ENCODE data around the gene MORN1.

MORN1 gene

GRCh38 chr1:2404890-2405511 is 13.6 kb upstream of the MORN1 start:
- DNase-seq (ENCODE audit: low read depth), result no peak

DNA sequence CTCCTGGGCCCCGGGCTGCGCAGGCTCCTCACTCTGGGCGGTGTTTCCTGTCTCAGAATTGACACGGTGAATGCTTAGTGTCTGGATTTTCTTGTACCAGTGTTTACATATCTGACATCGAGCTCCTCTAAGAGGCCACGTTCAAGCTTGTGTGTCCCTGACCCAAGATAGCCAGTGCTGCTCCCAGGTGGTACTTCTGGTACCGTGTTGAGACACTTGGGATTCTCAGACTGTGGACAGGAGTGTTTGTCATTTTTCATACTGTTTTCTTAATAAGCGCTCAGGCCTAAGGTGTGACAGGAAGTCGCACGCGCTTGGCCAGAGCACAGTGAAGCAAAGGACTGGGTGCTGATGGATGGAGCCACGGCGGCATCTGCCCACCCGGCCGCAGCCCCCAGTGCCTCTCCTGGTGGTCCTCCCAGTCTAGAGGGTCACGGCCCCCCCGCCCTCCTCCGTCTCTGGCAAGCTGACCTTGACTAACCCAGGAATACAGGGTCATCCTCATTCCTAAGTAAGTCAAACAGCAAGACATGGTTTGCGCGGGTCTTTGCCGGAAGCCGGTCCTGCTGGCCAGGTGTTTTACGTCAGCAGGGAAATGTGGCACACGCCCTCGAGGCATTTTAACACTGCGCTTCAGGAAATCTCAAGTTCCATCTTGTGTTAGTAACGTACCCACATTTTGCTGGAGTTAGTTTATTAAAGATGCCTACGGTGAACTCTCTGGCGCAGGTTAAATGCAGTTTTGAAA is 13.0 kb upstream of the MORN1 start:
- DNase-seq (ENCODE audit: low read depth), result no peak

- no peak for DNase-seq (ENCODE audit: low read depth)
Measured at GRCh38 chr1:2403273-2403672, 11.9 kb upstream of the MORN1 start.

GRCh38 chr1:2402420-2402819 is 11.1 kb upstream of the MORN1 start:
- DNase-seq (ENCODE audit: low read depth), result no peak

- no peak for DNase-seq (ENCODE audit: low read depth)
Measured at GRCh38 chr1:2400950-2401649, 9.7 kb upstream of the MORN1 start.

GRCh38 chr1:2400576-2400909 is 9.2 kb upstream of the MORN1 start:
- DNase-seq (ENCODE audit: low read depth), result no peak

GRCh38 chr1:2399890-2400575 is 8.7 kb upstream of the MORN1 start:
- DNase-seq (ENCODE audit: low read depth), result no peak

- DNase-seq (ENCODE audit: low read depth), result no peak
Measured at GRCh38 chr1:2398871-2399270, 7.5 kb upstream of the MORN1 start.

GRCh38 chr1:2397007-2397679 is 5.8 kb upstream of the MORN1 start:
- no peak for DNase-seq (ENCODE audit: low read depth)

DNA sequence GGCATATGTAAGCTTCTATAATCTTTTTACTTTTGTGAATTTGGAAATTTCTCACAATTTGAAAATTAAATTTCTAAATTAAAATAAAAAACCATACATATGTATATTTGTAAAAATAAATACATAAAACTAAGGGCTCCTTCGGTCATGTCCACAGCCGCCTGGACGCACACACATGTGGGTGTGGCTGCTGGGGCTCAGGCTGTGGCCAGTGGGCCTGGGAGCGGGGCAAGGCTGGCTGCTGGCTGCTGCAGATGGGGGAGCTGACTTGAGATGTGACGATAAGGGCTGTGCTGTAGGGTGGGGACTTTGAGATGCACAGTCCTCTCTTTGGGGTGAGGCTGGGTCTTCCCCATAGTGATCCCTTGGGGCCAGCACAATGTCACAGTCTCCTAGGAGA is 5.1 kb upstream of the MORN1 start:
- DNase-seq (ENCODE audit: low read depth), result no peak

- DNase-seq (ENCODE audit: low read depth), result no peak
Measured at GRCh38 chr1:2396059-2396458, 4.7 kb upstream of the MORN1 start.

- no peak for DNase-seq (ENCODE audit: low read depth)
Measured at GRCh38 chr1:2395245-2395644, 3.9 kb upstream of the MORN1 start.

GRCh38 chr1:2394761-2395160 is 3.4 kb upstream of the MORN1 start:
- no peak for DNase-seq (ENCODE audit: low read depth)

GRCh38 chr1:2394220-2394619 is 2.9 kb upstream of the MORN1 start:
- no peak for DNase-seq (ENCODE audit: low read depth)

- no peak for DNase-seq (ENCODE audit: low read depth)
Measured at GRCh38 chr1:2393471-2393877, 2.1 kb upstream of the MORN1 start.

- no peak for DNase-seq (ENCODE audit: low read depth)
Measured at GRCh38 chr1:2392686-2393085, 1.3 kb upstream of the MORN1 start.

DNA sequence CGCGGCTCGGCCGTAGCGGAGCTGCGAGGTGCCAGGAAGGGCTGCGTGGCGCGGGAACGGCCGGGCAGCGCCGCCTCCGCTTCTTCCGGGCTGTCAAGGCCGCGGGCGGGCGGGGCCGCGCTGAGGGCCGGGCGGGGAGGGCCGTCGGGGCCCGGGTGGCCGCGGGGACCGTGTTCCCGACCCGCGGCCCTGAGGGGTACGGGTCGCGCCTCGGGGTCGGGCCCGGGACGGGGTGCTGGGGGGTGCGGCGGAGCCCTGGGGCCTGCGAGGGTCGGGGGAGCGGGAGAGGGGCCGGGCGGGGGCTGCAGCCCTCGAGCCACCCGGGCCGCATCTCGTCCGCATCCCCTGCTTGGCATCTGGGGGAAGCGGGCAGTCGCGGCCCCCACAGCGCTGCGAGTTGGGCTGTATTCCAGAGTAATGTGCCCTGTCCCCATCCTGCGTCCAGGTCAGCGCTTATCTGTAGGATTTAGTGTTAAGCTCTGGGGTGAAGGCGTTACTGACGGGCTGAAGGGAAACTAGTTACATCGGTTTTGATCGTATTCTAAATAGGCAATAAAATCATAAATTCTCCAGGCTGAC is 666 bp upstream of the MORN1 start:
- DNase-seq (ENCODE audit: low read depth), result no peak

DNA sequence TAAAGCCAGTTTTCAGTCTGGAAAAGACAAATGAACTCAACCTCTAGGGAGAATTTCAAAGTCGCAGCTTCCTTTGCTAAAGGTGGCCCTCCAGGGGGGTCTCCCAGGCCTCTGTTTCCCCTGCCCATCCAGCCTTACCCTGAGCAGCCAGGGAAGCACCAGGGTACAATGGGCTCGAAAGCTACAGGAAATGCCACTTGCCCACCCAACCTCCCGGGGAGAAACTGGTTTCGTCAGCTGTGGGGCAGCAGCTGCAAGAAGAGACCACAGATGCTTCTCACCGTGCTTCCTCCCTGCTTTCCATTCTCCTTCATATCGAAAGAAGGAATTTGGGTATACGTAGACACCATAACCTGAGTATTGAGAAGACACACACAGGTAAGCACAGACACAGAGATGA is 1.7 kb downstream of the MORN1 start:
- DNase-seq (ENCODE audit: low read depth), result no peak

GRCh38 chr1:2388004-2388913 is 3.1 kb downstream of the MORN1 start:
- no peak for DNase-seq (ENCODE audit: low read depth)

GRCh38 chr1:2386636-2387611 is 4.4 kb downstream of the MORN1 start:
- no peak for DNase-seq (ENCODE audit: low read depth)
